Fibroblast of gingiva (primary cell): ENCODE measurements around the gene AVEN.

Experiments
- DNase-seq: peaks from one replicate; pipeline ENCODE4 v3.0.0-alpha.2; 2011; ENCODE audit warnings: low read depth

Gene AVEN

GRCh38 chr15:33985287-33985686, 53.7 kb downstream of the AVEN start:
- peak; percentile 64 for DNase-seq

GRCh38 chr15:33982516-33982915, 56.5 kb downstream of the AVEN start:
- no peak for DNase-seq

- DNase-seq: no peak
These were observed 58.8 kb downstream of the AVEN start for GRCh38 chr15:33980159-33980558.

DNA sequence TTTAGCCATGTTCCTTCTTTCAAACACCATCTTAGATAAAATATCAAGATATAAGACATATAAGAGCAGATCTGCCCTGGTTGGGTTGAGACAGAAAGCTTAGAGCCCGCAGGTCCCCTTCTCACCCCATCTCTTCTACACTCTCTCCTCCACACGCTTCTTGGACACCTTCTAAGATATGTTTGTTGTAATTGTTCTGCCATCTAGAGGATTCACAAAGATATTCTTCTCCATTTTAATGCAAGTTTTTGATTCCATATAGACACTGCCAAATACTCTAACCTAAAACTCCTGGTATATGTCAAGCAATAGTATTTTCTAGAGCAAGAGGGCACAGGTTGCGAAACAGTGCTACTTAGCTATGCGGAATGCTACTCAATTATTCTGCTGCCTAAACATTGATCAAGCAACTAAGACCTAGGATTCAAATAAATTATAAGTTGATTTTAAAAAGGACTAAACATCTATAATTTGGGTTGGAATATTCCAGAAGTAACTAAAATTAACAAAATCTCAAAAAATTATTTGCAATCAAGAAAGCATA, 63.9 kb downstream of the AVEN start:
- peak; percentile 24 for DNase-seq

DNA sequence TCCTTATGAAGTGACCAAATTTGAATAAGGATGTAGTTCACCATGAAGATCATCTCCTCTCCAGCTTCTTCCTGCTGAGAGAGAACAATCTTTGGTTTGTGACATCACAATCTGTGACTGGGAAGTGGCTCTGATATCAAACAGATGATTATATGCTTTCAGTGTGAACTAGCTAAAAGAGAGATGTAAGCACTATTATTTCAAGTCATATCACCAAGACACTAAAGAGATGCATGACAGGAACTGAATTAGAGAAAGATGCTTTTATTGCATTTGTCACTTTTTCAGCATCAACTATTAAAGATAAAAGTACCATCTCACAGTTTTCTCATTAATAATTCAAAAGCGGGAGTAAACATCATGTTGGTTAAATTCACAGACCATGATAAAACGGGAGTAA, 67.2 kb downstream of the AVEN start:
- DNase-seq: no peak

DNA sequence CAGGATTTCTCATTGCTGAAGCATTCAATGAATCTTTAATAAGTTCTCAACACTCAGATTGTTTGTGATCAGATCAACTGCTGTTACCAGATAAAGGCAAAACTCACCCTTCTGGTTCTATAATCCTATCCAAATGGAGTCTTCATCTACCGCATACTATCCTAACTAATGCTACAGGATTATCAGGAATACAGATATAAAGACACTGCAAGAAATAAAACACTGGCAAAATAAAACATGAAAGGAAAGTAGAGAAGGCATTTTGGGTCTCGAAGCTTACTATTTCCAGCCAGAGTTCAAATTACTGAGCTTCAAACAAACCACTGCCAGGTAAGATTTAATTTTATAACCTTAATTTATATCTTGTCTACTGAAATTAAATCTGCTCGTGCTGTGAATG, 70.2 kb downstream of the AVEN start:
- no peak for DNase-seq

DNA sequence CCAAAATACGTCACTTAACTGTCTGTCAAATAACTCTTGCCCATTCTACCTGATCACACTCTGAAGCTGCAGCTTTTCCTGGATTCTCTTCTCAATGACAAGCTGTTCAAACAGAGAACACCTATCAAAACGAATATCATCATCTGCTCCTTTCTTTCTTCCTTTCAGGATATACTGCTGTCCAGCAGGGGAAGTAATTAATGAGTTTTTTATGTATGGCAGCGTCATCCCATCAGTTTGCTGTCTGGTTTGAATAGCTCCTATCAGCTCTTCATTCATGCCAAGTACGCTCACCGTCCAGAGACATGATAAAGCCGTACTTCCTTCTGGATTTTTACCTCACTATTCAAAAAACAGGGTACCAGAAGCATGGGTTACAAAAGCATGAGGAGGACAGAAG, 70.8 kb downstream of the AVEN start, which contains the start of gene CHRM5:
TSS of gene CHRM5 (plus strand) at position 274 of the 400 bp plus-strand sequence. CDS start 94,221 bp downstream, outside the sequence.
- DNase-seq: no peak

GRCh38 chr15:33964665-33965040, 74.4 kb downstream of the AVEN start:
- DNase-seq: no peak

GRCh38 chr15:33963831-33964664, 75.0 kb downstream of the AVEN start:
- DNase-seq: peak; percentile 21

DNA sequence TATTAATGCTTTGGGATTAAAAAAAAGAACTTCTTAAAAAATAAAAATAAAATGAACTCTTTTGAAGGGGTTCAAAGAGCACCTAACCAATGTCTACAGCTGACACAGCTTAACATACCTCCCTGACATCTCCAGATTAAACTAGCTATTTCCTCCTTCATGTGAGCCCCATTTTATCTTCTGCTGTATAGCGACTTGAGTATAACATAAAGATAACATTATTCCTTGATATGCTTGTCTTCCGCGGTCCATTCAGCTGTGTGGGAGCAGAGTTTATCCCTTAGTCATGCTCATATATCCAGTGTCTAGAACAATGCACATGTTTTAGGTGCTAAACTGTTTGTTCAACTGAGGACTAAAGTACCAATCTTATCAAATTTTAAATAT, 78.5 kb downstream of the AVEN start:
- DNase-seq: no peak

DNA sequence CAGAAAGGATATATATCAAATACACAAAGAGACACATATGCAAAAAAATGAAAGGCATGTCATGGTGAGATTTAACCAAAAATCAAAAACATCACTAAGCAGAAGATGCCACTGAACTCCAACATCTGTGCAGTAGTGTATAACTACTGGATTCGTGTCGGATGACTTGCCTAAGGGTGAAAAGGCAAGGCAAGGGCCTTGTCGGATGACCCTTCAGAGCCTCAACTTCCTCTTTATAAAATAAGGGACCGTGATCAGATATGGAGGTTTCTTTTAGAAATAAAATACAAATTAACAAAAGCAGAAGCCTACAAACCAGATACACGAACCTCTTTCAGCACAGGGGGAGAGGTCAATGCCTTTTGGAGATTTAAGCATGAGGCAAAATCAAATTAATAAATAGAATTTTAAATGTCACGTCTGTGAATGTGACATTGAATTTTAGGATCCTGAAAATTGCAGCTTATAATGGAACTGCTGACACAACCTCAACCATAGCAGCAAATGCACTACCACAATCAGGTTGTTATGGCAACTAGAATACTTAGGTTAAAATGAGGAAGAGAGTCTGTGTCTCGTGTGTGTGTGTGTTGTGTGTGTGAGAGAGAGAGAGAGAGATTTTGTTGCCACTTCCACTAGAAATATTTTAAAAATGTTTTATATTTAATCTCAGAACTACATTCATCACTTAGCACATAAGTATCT, 79.0 kb downstream of the AVEN start:
- no peak for DNase-seq

- DNase-seq: no peak
These were observed 82.6 kb downstream of the AVEN start for GRCh38 chr15:33956397-33956796.

- DNase-seq: no peak
These were observed 83.1 kb downstream of the AVEN start for GRCh38 chr15:33955945-33956344.

DNA sequence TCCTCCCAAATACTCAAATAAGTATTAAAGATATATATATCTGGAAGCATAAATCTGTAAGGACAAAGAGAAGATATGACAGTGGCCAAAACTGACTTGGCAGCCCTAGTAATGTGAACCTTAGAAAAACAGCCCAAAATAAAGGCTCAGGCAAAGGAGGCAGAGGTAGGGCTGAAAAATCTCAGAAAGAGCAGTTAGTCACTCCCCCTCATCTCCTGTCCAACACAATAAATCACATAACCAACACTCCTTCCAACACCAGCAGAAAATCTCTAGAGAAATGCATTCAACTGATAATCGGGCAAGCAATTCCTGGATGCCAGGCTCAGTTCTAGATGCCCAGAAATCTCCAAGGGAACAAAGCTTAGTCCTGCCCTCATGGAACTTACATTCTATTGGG, 92.9 kb downstream of the AVEN start:
- DNase-seq: no peak

GRCh38 chr15:33941279-33942063, 97.5 kb downstream of the AVEN start:
- no peak for DNase-seq

GRCh38 chr15:33934921-33935320, 104.1 kb downstream of the AVEN start:
- DNase-seq: peak; percentile 32

- no peak for DNase-seq
These were observed 104.6 kb downstream of the AVEN start for GRCh38 chr15:33934396-33934795.

GRCh38 chr15:33932734-33933133, 106.3 kb downstream of the AVEN start:
- DNase-seq: no peak

- DNase-seq: no peak
These were observed 112.7 kb downstream of the AVEN start for GRCh38 chr15:33926260-33926659.

DNA sequence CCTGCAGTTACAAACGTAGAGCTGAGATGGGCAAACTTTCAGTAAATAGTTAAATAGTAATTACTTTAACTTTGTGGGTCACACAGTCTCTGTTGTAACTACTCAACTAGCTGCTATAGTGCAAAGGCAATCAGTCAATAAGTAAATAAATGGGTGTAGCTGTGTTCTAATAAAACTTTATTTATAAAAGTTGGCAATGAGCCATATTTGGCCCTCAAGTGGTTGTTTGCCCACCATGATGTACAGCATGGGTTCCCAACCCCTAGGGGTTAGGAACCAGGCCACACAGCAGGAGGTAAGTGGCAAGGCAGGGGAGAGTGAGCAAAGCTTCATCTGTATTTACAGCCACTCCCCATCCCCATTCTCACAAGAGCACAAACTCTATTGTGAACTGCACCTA, 115.6 kb downstream of the AVEN start:
- DNase-seq: no peak

GRCh38 chr15:33915571-33916407, 123.2 kb downstream of the AVEN start:
- DNase-seq: no peak
